Lower lobe of right lung (tissue), 2 donors: ENCODE measurements around the gene UBASH3B. TPM values are rescaled to one million over a fixed set of nuclear protein-coding genes. Genes with fewer than 3 reads are reported as not detected.
"Not testable (repeated sequence)": the region's sequence is repeated elsewhere in the genome, so short reads cannot be mapped to it uniquely, and the experiment has no call there.

ENCODE experiments used
- ATAC-seq, 2 donors: fragments of 200-7000 bp; cut with Tn5 transposase; one replicate each; pipeline ENCODE4 v1.9.1; 2020 to 2022; ENCODE audit warnings: mild to moderate bottlenecking in 2 of 2, moderate library complexity in 2 of 2
- DNase-seq: peaks from one replicate; pipeline ENCODE4 v3.0.0-alpha.2; 2020
- H3K27ac ChIP-seq: fragments of 200-600 bp; one replicate; pipeline ENCODE4 v1.8.0; 2022
- H3K27me3 ChIP-seq: fragments of 200-600 bp; one replicate; pipeline ENCODE4 v1.8.0; 2022; ENCODE audit warnings: low read depth
- H3K36me3 ChIP-seq: fragments of 200-600 bp; one replicate; pipeline ENCODE4 v1.8.0; 2022; ENCODE audit warnings: mild to moderate bottlenecking
- H3K4me1 ChIP-seq: fragments of 200-600 bp; one replicate; pipeline ENCODE4 v1.8.0; 2022
- H3K4me3 ChIP-seq: fragments of 200-600 bp; one replicate; pipeline ENCODE4 v1.8.0; 2022; ENCODE audit warnings: mild to moderate bottlenecking
- H3K9me3 ChIP-seq: fragments of 200-600 bp; one replicate; pipeline ENCODE4 v1.8.0; 2022
- CTCF ChIP-seq: fragments of 200-600 bp; IDR thresholded peaks from one replicate; pipeline ENCODE4 v1.8.0; 2022; ENCODE audit warnings: antibody characterized with exemption, mild to moderate bottlenecking
- intact Hi-C: fragments of 100-400 bp; cut with DNase I; formaldehyde crosslinking; loops from one replicate; pipeline ENCODE4 v1.11.0; 2022
- total RNA-seq: library from RNA; stranded (reverse); fragmentation: NEBNext Ultra II Directional; extraction: Animal tissue kit (Norgen Biotek cat#: 25700); gene quantifications from one replicate; pipeline ENCODE4 v1.2.1, GENCODE V29; 2021
- donor health status: DM: no; HTN: yes; CAD: no; lungs with severe emphysema.

Gene UBASH3B
- total RNA-seq, 1 donor from 2014 or later, result 64.7 TPM

GRCh38 chr11:122617926-122618325 lies 37.6 kb upstream of the UBASH3B start:
- Histone ChIP-seq H3K27me3 (no peaks in the 10 kb centered on the region), H3K36me3 (no peaks in the 10 kb centered on the region), H3K4me3 (no peak overlapping the region), H3K9me3 (peaks cover 4% of the 10 kb centered on the region), H3K4me1 (no peaks in the 10 kb centered on the region), H3K27ac (no peak overlapping the region)
- DNase-seq, result no peak
- TF ChIP-seq CTCF, result no peak
- ATAC-seq, result no peak
- intact Hi-C loops, result no loop called here

DNA sequence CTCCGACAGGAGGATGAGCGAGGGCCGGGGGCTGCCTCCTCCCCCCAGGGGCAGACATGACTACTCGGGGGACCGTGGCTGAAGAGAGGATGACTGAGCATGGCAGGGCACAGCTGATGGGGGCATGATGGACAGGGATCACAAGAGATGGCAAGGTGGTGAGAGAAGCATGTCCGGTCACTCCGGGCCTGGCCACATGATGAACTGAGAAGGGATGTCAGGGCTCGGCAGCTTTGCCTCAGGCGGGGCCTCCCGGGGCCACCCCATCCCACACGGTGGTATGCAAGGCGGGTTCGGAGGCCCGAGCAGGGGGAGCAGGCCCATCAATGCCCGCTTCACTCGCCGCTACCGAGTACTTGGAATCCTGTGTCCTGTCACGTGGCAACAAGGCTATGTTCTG lies 36.6 kb upstream of the UBASH3B start:
- no peaks in the 10 kb centered on the region for H3K27me3 ChIP-seq
- no peak overlapping the region for H3K4me3 ChIP-seq
- H3K36me3 ChIP-seq, result no peaks in the 10 kb centered on the region
- peaks cover 4% of the 10 kb centered on the region for H3K9me3 ChIP-seq
- intact Hi-C loops, result no loop called here
- DNase-seq (no peak), ATAC-seq (no peak)
- no peak for TF ChIP-seq CTCF
- H3K4me1 ChIP-seq, result no peaks in the 10 kb centered on the region
- no peak overlapping the region for H3K27ac ChIP-seq

DNA sequence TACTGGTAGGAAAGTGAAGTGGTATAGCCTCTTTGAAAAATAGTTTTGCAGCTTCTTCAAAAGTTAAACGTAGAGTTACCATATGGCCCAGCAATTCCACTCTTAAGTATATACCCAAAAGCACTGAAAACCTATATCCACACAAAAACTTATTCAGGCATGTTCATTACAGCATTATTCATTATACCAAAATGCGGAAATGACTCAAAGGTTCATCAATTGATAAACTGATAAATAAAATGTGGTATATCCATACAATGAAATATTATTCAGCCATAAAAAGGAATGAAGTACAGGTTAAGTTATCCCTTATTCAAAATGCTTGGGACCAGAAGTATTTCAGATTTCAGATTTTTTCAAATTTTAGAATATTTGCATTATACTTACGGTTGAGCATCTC lies 35.8 kb upstream of the UBASH3B start:
- no peak overlapping the region for H3K27ac ChIP-seq
- no peak overlapping the region for H3K4me3 ChIP-seq
- H3K9me3 ChIP-seq, result peaks cover 4% of the 10 kb centered on the region
- H3K4me1 ChIP-seq, result no peaks in the 10 kb centered on the region
- TF ChIP-seq CTCF, result no peak
- ATAC-seq (no peak), DNase-seq (no peak)
- intact Hi-C loops, result no loop called here
- no peaks in the 10 kb centered on the region for H3K36me3 ChIP-seq
- H3K27me3 ChIP-seq, result no peaks in the 10 kb centered on the region

DNA sequence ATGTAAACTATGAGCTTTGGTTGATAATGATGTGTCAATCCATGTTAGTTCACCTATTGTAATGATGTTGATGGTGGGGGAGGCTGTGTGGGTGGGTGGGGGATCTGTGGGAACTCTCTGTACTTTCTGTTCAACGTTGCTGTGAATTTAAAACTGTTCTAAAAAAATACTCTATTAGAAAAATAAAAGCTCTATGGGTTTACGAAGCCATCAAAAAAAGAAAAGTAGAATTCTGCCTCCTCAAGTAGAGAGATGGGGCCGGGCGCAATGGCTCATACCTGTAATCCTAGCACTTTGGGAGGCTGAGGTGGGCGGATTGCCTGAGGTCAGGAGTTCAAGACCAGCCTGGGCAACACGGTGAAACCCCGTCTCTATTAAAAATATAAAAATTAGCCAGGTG lies 30.0 kb upstream of the UBASH3B start:
- intact Hi-C loops, H3K27me3 ChIP-seq: not testable (repeated sequence)

GRCh38 chr11:122625976-122626665 lies 29.4 kb upstream of the UBASH3B start:
- Histone ChIP-seq H3K4me1 (no peaks in the 10 kb centered on the region), H3K9me3 (no peaks in the 10 kb centered on the region), H3K36me3 (no peaks in the 10 kb centered on the region), H3K4me3 (no peak overlapping the region), H3K27ac (no peak overlapping the region), H3K27me3 (no peaks in the 10 kb centered on the region)
- DNase-seq (no peak), ATAC-seq (no peak)
- TF ChIP-seq CTCF, result no peak
- intact Hi-C loops, result no loop called here

More for the DNA sequence above, 30.0 kb upstream of the UBASH3B start:
- H3K27ac ChIP-seq, H3K9me3 ChIP-seq, H3K36me3 ChIP-seq, H3K4me3 ChIP-seq, H3K4me1 ChIP-seq, ATAC-seq, DNase-seq: not testable (repeated sequence)

- DNase-seq, result no peak
- Histone ChIP-seq H3K9me3 (no peaks in the 10 kb centered on the region), H3K36me3 (no peaks in the 10 kb centered on the region), H3K27me3 (no peaks in the 10 kb centered on the region), H3K27ac (no peak overlapping the region), H3K4me3 (no peak overlapping the region), H3K4me1 (no peaks in the 10 kb centered on the region)
- intact Hi-C loops, result no loop called here
- no peak for TF ChIP-seq CTCF
- no peak for ATAC-seq
Observed at GRCh38 chr11:122627745-122628144, 27.8 kb upstream of the UBASH3B start.
